OCI-LY3 (cell line): ENCODE data around the gene RPP14.
A peak's percentile ranks its signal among the peaks of the same experiment; 100 is the strongest.

ENCODE experiments used
- H2AFZ ChIP-seq: fragments of 200-600, 300-600 bp; shearing (Covaris generic); 2 replicates; pipeline ENCODE4 v1.6.0; 2014; ENCODE audit warnings: antibody characterized with exemption, low read depth, low read length
- H3K27ac ChIP-seq: fragments of 200-600, 300-600 bp; sonication (generic); 2 replicates; pipeline ENCODE4 v1.5.1; 2014; ENCODE audit warnings: mild to moderate bottlenecking, low read length, moderate library complexity, mixed read lengths
- H3K27me3 ChIP-seq: fragments of 200-600, 300-600 bp; sonication (generic); 2 replicates; pipeline ENCODE4 v1.6.1; 2014; ENCODE audit warnings: low read depth, low read length, mixed read lengths
- H3K36me3 ChIP-seq: fragments of 200-600, 300-600 bp; sonication (generic); replicated peaks from 2 replicates; pipeline ENCODE3; 2014; ENCODE audit warnings: low read depth, low read length, mixed read lengths
- H3K4me1 ChIP-seq: fragments of 300-600, 200-600 bp; sonication (generic); 2 replicates; pipeline ENCODE4 v1.6.1; 2014; ENCODE audit warnings: low read length, mixed read lengths
- H3K4me2 ChIP-seq: fragments of 200-600, 300-600 bp; sonication (generic); 2 replicates; pipeline ENCODE4 v1.6.1; 2014; ENCODE audit warnings: low read length, mixed read lengths
- H3K4me3 ChIP-seq: fragments of 300-600, 200-600 bp; sonication (generic); 2 replicates; pipeline ENCODE4 v1.5.1; 2014; ENCODE audit warnings: antibody characterized with exemption, mild to moderate bottlenecking, low read length, moderate library complexity
- H3K79me2 ChIP-seq: fragments of 300-600, 200-600 bp; shearing (Covaris generic); 2 replicates; pipeline ENCODE4 v1.6.1; 2014; ENCODE audit warnings: mild to moderate bottlenecking, low read length, mixed read lengths
- H3K9ac ChIP-seq: fragments of 300-600, 200-600 bp; shearing (Covaris generic); 2 replicates; pipeline ENCODE4 v1.6.0; 2014; ENCODE audit warnings: mild to moderate bottlenecking, low read length, moderate library complexity
- H3K9me3 ChIP-seq: fragments of 200-600, 300-600 bp; shearing (Covaris generic); 2 replicates; pipeline ENCODE4 v1.6.1; 2014; ENCODE audit warnings: low read length, mixed read lengths; ENCODE audit not compliant: insufficient read depth
- H4K20me1 ChIP-seq: fragments of 200-600, 300-600 bp; sonication (generic); 2 replicates; pipeline ENCODE4 v1.6.1; 2016; ENCODE audit warnings: low read length, mixed read lengths; ENCODE audit not compliant: insufficient read depth
- CTCF ChIP-seq: fragments of 200-600, 300-600 bp; sonication (generic); IDR thresholded peaks from 2 replicates; pipeline ENCODE4 v1.5.1; 2014; ENCODE audit warnings: antibody characterized with exemption, low read length, low read depth
- EZH2phosphoT487 ChIP-seq: fragments of 200-600 bp; shearing (Covaris generic); IDR thresholded peaks from 2 replicates; pipeline ENCODE4 v1.6.1; 2018; ENCODE audit warnings: antibody characterized with exemption, mixed run types, low read depth

Gene RPP14

DNA sequence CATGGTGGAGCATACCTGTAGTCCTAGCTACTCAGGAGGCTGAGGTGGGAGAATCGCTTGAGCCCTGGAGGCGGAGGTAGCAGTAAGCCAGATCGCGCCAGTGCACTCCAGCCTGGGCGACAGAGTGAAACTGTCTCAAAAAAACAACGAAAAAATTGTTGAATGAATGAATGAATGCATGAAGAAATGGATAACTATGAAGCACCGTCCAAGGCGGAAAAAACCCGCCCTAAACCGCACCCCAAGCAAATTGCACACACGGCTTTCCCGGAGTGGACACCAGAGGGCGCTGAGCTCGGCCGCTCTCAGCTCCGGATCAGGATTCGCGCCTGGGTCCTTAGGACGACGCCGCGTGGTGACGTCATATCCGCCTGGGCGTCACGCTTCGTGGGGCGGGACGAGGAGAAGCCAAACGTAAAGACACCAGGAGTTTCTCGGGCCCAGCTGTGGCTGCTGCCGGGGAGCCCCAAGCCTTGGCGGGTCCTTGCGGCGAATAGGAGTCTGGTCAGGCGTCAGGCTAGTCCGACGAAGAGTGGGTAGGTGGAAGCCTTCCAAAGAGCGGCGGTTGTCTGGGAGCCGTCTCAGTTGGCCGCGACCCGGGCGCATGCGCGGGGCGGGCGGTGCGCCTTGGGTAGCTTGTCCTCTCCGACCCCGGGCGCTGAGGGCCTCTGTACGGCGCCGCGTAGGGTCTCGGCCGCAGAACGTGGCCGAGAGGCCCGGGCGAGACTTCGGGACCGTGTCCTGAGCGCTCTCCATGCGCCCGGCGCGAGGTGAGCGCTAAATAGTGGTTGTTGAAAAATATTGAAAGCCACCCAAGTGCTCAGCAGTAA lies at the start of gene RPP14, which contains the start of gene HTD2:
RPP14 (plus strand) TSS at position 364 of the 830 bp plus-strand sequence. CDS start 4,085 bp downstream, outside the sequence.
HTD2 (plus strand) TSS at position 639 of the 830 bp plus-strand sequence. CDS start 11,094 bp downstream, outside the sequence.
- Histone ChIP-seq H3K4me3 (peak within 1 kb of the TSS; percentile 91), H3K4me2 (peak within 1 kb of the TSS; percentile 85), H3K36me3 (peaks cover 24% of the 10 kb centered on the region), H3K79me2 (peaks cover 48% of the 10 kb centered on the region), H3K27me3 (peaks cover 11% of the 10 kb centered on the region; the same call in 1 of the 2 replicates), H3K4me1 (peaks cover 10% of the 10 kb centered on the region), H4K20me1 (peaks cover 20% of the 10 kb centered on the region), H3K9me3 (no peaks in the 10 kb centered on the region; the same call in 1 of the 2 replicates), H2AFZ (peak within 1 kb of the TSS; percentile 87), H3K9ac (peak within 1 kb of the TSS; percentile 95), H3K27ac (peak within 1 kb of the TSS; percentile 83)
- TF ChIP-seq CTCF (peak; percentile 90), EZH2phosphoT487 (no peak)

- Histone ChIP-seq H3K9me3 (no peaks in the 10 kb centered on the region), H3K9ac (no peak overlapping the region), H3K36me3 (peaks cover 10% of the 10 kb centered on the region), H3K27ac (no peak overlapping the region), H3K79me2 (no peaks in the 10 kb centered on the region), H4K20me1 (no peaks in the 10 kb centered on the region), H3K4me3 (no peak overlapping the region), H3K4me1 (no peaks in the 10 kb centered on the region; the same call in 1 of the 2 replicates), H3K4me2 (no peak overlapping the region), H2AFZ (no peak overlapping the region), H3K27me3 (no peaks in the 10 kb centered on the region)
- no peak for TF ChIP-seq CTCF
- no peak for TF ChIP-seq EZH2phosphoT487
Observed at GRCh38 chr3:58256511-58256910, 49.5 kb upstream of the RPP14 start.

DNA sequence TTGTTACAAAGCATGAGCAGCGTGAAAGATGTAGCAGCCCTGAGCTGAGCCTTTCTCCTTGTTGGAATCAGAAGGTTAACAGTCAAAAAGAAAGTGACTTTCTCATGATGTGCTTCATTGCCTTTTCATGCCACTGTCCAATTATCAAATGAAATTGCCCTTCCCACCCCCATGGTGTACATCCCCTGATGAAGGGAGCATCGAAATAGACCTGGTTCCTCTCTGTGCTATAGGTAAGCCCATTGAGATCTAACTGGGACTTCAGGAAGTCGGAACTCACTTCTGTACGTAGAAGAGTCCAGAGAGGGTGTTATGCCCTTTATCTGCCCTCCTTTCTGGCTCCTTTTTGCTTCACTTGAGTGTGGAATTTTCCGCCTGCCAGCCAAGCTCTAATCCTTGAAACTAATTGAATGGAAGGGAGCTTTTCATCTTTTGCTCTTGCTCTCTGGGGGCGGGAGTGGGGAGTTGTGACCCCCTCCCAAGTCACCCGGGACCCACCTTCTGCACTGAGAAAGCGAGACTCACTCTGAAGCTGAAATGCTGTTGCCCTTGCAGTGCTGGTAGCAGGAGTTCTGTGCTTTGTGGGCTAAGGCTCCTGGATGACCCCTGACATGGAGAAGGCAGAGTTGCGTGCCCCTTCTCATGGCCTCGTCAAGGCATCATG lies 47.5 kb upstream of the RPP14 start:
- Histone ChIP-seq H3K27me3 (no peaks in the 10 kb centered on the region), H3K4me3 (no peak overlapping the region), H3K79me2 (no peaks in the 10 kb centered on the region), H3K27ac (no peak overlapping the region), H4K20me1 (no peaks in the 10 kb centered on the region), H3K36me3 (peaks cover 5% of the 10 kb centered on the region), H3K4me2 (no peak overlapping the region), H3K9ac (no peak overlapping the region), H3K4me1 (peaks cover 10% of the 10 kb centered on the region), H3K9me3 (no peaks in the 10 kb centered on the region), H2AFZ (no peak overlapping the region)
- no peak for TF ChIP-seq EZH2phosphoT487
- no peak for TF ChIP-seq CTCF

- H3K27ac ChIP-seq = no peak overlapping the region
- H3K36me3 ChIP-seq = peaks cover 5% of the 10 kb centered on the region
- no peaks in the 10 kb centered on the region for H3K79me2 ChIP-seq
- no peaks in the 10 kb centered on the region for H3K9me3 ChIP-seq
- H2AFZ ChIP-seq = no peak overlapping the region
- H3K4me3 ChIP-seq = no peak overlapping the region
- no peak overlapping the region for H3K4me2 ChIP-seq
- peaks cover 10% of the 10 kb centered on the region for H3K4me1 ChIP-seq
- H3K9ac ChIP-seq = no peak overlapping the region
- H3K27me3 ChIP-seq = no peaks in the 10 kb centered on the region
- TF ChIP-seq EZH2phosphoT487 (no peak), CTCF (no peak)
- no peaks in the 10 kb centered on the region for H4K20me1 ChIP-seq
Observed at GRCh38 chr3:58260261-58260731, 45.7 kb upstream of the RPP14 start.
